Esophagus muscularis mucosa (tissue), 4 donors: ENCODE measurements around the gene PRKAA2. TPM values are rescaled to one million over a fixed set of nuclear protein-coding genes. Genes with fewer than 3 reads are reported as not detected.

ENCODE experiments used
- DNase-seq: peaks from one replicate; pipeline ENCODE4 v3.0.0-alpha.2; 2017; ENCODE audit errors: extremely low spot score
- H3K27ac ChIP-seq, 4 donors: fragments of 200-600 bp; sonication (generic); replicated peaks in 1 of 4; 1 replicate in 3 of 4; 2 replicates in 1 of 4; pipeline ENCODE4 v1.5.1; 2016 to 2019; ENCODE audit warnings: mild to moderate bottlenecking in 1 of 4
- H3K27me3 ChIP-seq, 4 donors: fragments of 200-600 bp; sonication (generic); one replicate each; pipeline versions ENCODE4 v1.5.1 to v1.6.0; 2016 to 2019
- H3K36me3 ChIP-seq, 4 donors: fragments of 200-600 bp; sonication (generic); one replicate each; pipeline ENCODE4 v1.5.1; 2016 to 2019
- H3K4me1 ChIP-seq, 4 donors: fragments of 200-600 bp; sonication (generic); one replicate each; pipeline ENCODE4 v1.5.1; 2016 to 2019
- H3K4me3 ChIP-seq, 4 donors: fragments of 200-600 bp; sonication (generic); 1 replicate in 2 of 4; 2 replicates in 2 of 4; pipeline ENCODE4 v1.5.1; 2016 to 2019; ENCODE audit warnings: mild to moderate bottlenecking in 4 of 4, moderate library complexity in 1 of 4
- H3K9me3 ChIP-seq, 4 donors: fragments of 200-600 bp; sonication (generic); 1 replicate in 3 of 4; 2 replicates in 1 of 4; pipeline ENCODE4 v1.5.1; 2016 to 2019
- EP300 ChIP-seq: sonication (generic); formaldehyde crosslinking; IDR thresholded peaks from one replicate; pipeline ENCODE4 v1.6.1; 2017; ENCODE audit warnings: antibody characterized with exemption
- POLR2A ChIP-seq: fragments of 450-650 bp; IDR thresholded peaks from one replicate; pipeline ENCODE4 v1.6.1; 2017; ENCODE audit warnings: antibody characterized with exemption, moderate library complexity, mild to moderate bottlenecking, low read depth
- POLR2AphosphoS5 ChIP-seq, 2 donors: sonication (generic); formaldehyde crosslinking; IDR thresholded peaks; one replicate each; pipeline ENCODE4 v1.6.1; 2017; ENCODE audit warnings: antibody characterized with exemption in 2 of 2
- WGBS: methylation state at CpG from one replicate; pipeline ENCODE4 v1.1.5; 2018; 5-methylcytosine and 5-hydroxymethylcytosine counted together
- intact Hi-C: fragments of 100-400 bp; cut with DNase I; formaldehyde crosslinking; loops from one replicate; pipeline ENCODE4 v1.15.1; 2023
- total RNA-seq, 4 donors: library from RNA; depleted of rRNA; stranded (reverse); fragments of >200 nt; gene quantifications; one replicate each; pipeline versions ENCODE4 v1.1.0 to v1.2.1, GENCODE V29; 2016
- TF ChIP-seq, protein P1 (sequence below), 3 experiments: fragments of 200-600 bp in 2 of 3; fragments of 450-650 bp in 1 of 3; sonication (generic) in 2 of 3; IDR thresholded peaks; one replicate each; pipeline ENCODE4 v1.5.1; 2017 to 2019; ENCODE audit warnings: antibody characterized with exemption in 3 of 3, mild to moderate bottlenecking in 2 of 3, moderate library complexity in 1 of 3

The PRKAA2 gene
- total RNA-seq, 4 donors from 2014 or later, result 32.6 to 70.8 (median 39.2) TPM

- 96% methylated on average over 3 of the region's 3 CpGs for WGBS
- no peak for DNase-seq
- intact Hi-C loops, result no loop called here
These were observed 10.1 kb upstream of the PRKAA2 start for GRCh38 chr1:56634981-56635380.

DNA sequence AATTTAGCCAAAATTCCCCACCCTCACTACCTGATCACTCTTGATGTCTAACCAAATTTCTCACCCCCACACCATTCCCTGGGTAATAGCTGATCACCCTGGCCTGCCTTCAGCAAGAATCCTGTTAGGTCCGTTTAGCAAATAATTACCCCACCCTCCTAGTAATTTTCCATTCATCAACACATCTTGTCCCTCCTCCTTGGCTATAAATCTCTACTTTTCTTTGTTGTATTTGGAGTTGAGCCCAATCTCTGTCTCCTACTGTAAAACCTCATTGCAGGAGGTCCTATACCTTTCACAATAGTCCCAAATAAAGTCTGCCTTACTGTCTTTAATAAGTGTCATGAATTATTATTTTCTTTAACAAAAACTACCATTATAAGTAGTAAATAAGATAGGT, 6.9 kb upstream of the PRKAA2 start:
- Histone ChIP-seq H3K27me3 (no peaks in the 10 kb centered on the region), H3K27ac (no peak overlapping the region), H3K36me3 (no peaks in the 10 kb centered on the region), H3K4me3 (no peak overlapping the region), H3K4me1 (peaks cover 0 to 7% (median 4%) of the 10 kb centered on the region in 4 donors), H3K9me3 (no peaks in the 10 kb centered on the region)
- WGBS, result 34% methylated on average over 1 of the region's 1 CpG
- no peak for DNase-seq
- TF ChIP-seq POLR2A (no peak), POLR2AphosphoS5 (IDR thresholded peaks at IDR 0.05) (no peak), EP300 (no peak)
- TF ChIP-seq, protein P1, sequence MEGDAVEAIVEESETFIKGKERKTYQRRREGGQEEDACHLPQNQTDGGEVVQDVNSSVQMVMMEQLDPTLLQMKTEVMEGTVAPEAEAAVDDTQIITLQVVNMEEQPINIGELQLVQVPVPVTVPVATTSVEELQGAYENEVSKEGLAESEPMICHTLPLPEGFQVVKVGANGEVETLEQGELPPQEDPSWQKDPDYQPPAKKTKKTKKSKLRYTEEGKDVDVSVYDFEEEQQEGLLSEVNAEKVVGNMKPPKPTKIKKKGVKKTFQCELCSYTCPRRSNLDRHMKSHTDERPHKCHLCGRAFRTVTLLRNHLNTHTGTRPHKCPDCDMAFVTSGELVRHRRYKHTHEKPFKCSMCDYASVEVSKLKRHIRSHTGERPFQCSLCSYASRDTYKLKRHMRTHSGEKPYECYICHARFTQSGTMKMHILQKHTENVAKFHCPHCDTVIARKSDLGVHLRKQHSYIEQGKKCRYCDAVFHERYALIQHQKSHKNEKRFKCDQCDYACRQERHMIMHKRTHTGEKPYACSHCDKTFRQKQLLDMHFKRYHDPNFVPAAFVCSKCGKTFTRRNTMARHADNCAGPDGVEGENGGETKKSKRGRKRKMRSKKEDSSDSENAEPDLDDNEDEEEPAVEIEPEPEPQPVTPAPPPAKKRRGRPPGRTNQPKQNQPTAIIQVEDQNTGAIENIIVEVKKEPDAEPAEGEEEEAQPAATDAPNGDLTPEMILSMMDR (IDR thresholded peaks at IDR 0.05), result no peak
- intact Hi-C loops, result no loop called here

More at GRCh38 chr1:56634981-56635380, 10.1 kb upstream of the PRKAA2 start:
- Histone ChIP-seq H3K9me3 (no peaks in the 10 kb centered on the region), H3K4me3 (no peak overlapping the region), H3K27ac (no peak overlapping the region), H3K4me1 (peaks cover 0 to 7% (median 4%) of the 10 kb centered on the region in 4 donors), H3K27me3 (no peaks in the 10 kb centered on the region), H3K36me3 (no peaks in the 10 kb centered on the region)
- TF ChIP-seq, protein P1 (IDR thresholded peaks at IDR 0.05), result no peak
- no peak for TF ChIP-seq POLR2AphosphoS5 (IDR thresholded peaks at IDR 0.05)
- no peak for TF ChIP-seq POLR2A

- no peak overlapping the region for H3K27ac ChIP-seq
- no peak overlapping the region for H3K4me3 ChIP-seq
- no peaks in the 10 kb centered on the region for H3K36me3 ChIP-seq
- intact Hi-C loops, result no loop called here
- TF ChIP-seq POLR2A, result no peak
- TF ChIP-seq POLR2AphosphoS5 (IDR thresholded peaks at IDR 0.05), result no peak
- TF ChIP-seq, protein P1 (IDR thresholded peaks at IDR 0.05), result no peak
- DNase-seq, result no peak
- H3K4me1 ChIP-seq, result peaks cover 0 to 11% (median 9%) of the 10 kb centered on the region in 4 donors
- WGBS, result 33% methylated on average over 2 of the region's 2 CpGs
- no peaks in the 10 kb centered on the region for H3K27me3 ChIP-seq
- H3K9me3 ChIP-seq, result no peaks in the 10 kb centered on the region
These were observed 5.9 kb upstream of the PRKAA2 start for GRCh38 chr1:56639211-56639610.

- Histone ChIP-seq H3K4me3 (no peak overlapping the region), H3K27ac (peak overlapping the region in 3 of 4 donors; percentile 88 to 91 (median 90)), H3K4me1 (peaks cover 0 to 42% (median 35%) of the 10 kb centered on the region in 4 donors), H3K9me3 (no peaks in the 10 kb centered on the region), H3K36me3 (no peaks in the 10 kb centered on the region), H3K27me3 (no peaks in the 10 kb centered on the region)
- intact Hi-C loops, result no loop called here
- no peak for DNase-seq
- TF ChIP-seq EP300, result no peak
- no peak for TF ChIP-seq POLR2A
- TF ChIP-seq, protein P1 (IDR thresholded peaks at IDR 0.05), result no peak
- TF ChIP-seq POLR2AphosphoS5 (IDR thresholded peaks at IDR 0.05), result no peak
These were observed 1.5 kb upstream of the PRKAA2 start for GRCh38 chr1:56643661-56644060.
